Liver (tissue), 9 donors: ENCODE measurements around the gene ITGA8. TPM values are rescaled to one million over a fixed set of nuclear protein-coding genes. Genes with fewer than 3 reads are reported as not detected.

Experiments
- DNase-seq: peaks from one replicate; pipeline ENCODE4 v3.0.0-alpha.2; 2017; ENCODE audit warnings: low spot score
- H3K27ac ChIP-seq, 2 donors: one replicate each; pipeline ENCODE4 v1.7.0; 2013; ENCODE audit warnings: inconsistent platforms in 2 of 2, low read length in 2 of 2, control low read depth in 1 of 2, low read depth in 1 of 2, mild to moderate bottlenecking in 1 of 2
- H3K27me3 ChIP-seq, 4 donors: one replicate each; pipeline versions ENCODE4 v1.6.1 to v1.7.0; 2013; ENCODE audit warnings: low read length in 3 of 4, inconsistent platforms in 1 of 4, mild to moderate bottlenecking in 1 of 4, moderate library complexity in 1 of 4; ENCODE audit not compliant: control insufficient read depth in 4 of 4, insufficient read depth in 4 of 4
- H3K36me3 ChIP-seq, 4 donors: one replicate each; pipeline versions ENCODE4 v1.6.1 to v1.7.0; 2013; ENCODE audit warnings: low read length in 3 of 4, mild to moderate bottlenecking in 3 of 4, low read depth in 1 of 4, moderate library complexity in 1 of 4; ENCODE audit not compliant: control insufficient read depth in 4 of 4, insufficient read depth in 3 of 4
- H3K4me1 ChIP-seq, 4 donors: one replicate each; pipeline versions ENCODE4 v1.6.1 to v1.7.0; 2013; ENCODE audit warnings: low read length in 3 of 4, mild to moderate bottlenecking in 3 of 4, moderate library complexity in 1 of 4; ENCODE audit not compliant: control insufficient read depth in 4 of 4, insufficient read depth in 4 of 4
- H3K4me3 ChIP-seq, 3 donors: one replicate each; pipeline versions ENCODE4 v1.6.1 to v1.7.0; 2013; ENCODE audit warnings: low read length in 3 of 3, control low read depth in 1 of 3, low read depth in 1 of 3, mild to moderate bottlenecking in 1 of 3
- H3K9ac ChIP-seq, 2 donors: one replicate each; pipeline ENCODE4 v1.7.0; 2013; ENCODE audit warnings: low read length in 2 of 2, mild to moderate bottlenecking in 2 of 2, moderate library complexity in 2 of 2, control low read depth in 1 of 2, low read depth in 1 of 2
- H3K9me3 ChIP-seq, 4 donors: one replicate each; pipeline versions ENCODE4 v1.6.1 to v1.7.0; 2013; ENCODE audit warnings: low read length in 3 of 4; ENCODE audit not compliant: control insufficient read depth in 4 of 4
- EGR1 ChIP-seq, 2 donors: IDR thresholded peaks; 2 replicates each; pipeline ENCODE4 v1.6.1; 2016 to 2018; ENCODE audit warnings: antibody characterized with exemption in 2 of 2, low read depth in 2 of 2
- FOXA2 ChIP-seq: IDR thresholded peaks from 2 replicates; pipeline ENCODE4 v1.6.1; 2016; ENCODE audit warnings: antibody characterized with exemption
- GABPA ChIP-seq, 2 donors: IDR thresholded peaks in 1 of 2; conservative IDR thresholded peaks in 1 of 2; 2 replicates each; pipeline ENCODE4 v1.6.1; 2016; ENCODE audit warnings: antibody characterized with exemption in 2 of 2, mild to moderate bottlenecking in 1 of 2, moderate library complexity in 1 of 2
- HNF4A ChIP-seq, 2 donors: conservative IDR thresholded peaks; 2 replicates each; pipeline ENCODE4 v1.6.1; 2016; ENCODE audit warnings: antibody characterized with exemption in 2 of 2, mild to moderate bottlenecking in 2 of 2
- HNF4G ChIP-seq: IDR thresholded peaks from 2 replicates; pipeline ENCODE4 v1.6.1; 2016; ENCODE audit warnings: antibody characterized with exemption
- JUND ChIP-seq, 2 donors: IDR thresholded peaks; 2 replicates each; pipeline ENCODE4 v1.6.1; 2016; ENCODE audit warnings: antibody characterized with exemption in 2 of 2
- NR2F2 ChIP-seq: IDR thresholded peaks from 2 replicates; pipeline ENCODE4 v1.6.1; 2016; ENCODE audit warnings: antibody characterized with exemption
- RXRA ChIP-seq, 2 donors: IDR thresholded peaks; 2 replicates each; pipeline ENCODE4 v1.6.1; 2017 to 2018; ENCODE audit warnings: antibody characterized with exemption in 2 of 2, mild to moderate bottlenecking in 1 of 2
- SP1 ChIP-seq: IDR thresholded peaks from 2 replicates; pipeline ENCODE4 v1.6.1; 2018; ENCODE audit warnings: antibody characterized with exemption, mild to moderate bottlenecking
- TAF1 ChIP-seq: conservative IDR thresholded peaks from 2 replicates; pipeline ENCODE4 v1.6.1; 2016; ENCODE audit warnings: antibody characterized with exemption, mild to moderate bottlenecking
- YY1 ChIP-seq: IDR thresholded peaks from 2 replicates; pipeline ENCODE4 v1.6.1; 2016; ENCODE audit warnings: antibody characterized with exemption, mild to moderate bottlenecking
- WGBS: extraction: QIAGEN DNeasy Blood & Tissue Kit; methylation state at CpG from one replicate; pipeline ENCODE4 v1.1.7; 2013; 5-methylcytosine and 5-hydroxymethylcytosine counted together
- polyA plus RNA-seq, 2 donors: library from polyadenylated mRNA; stranded (reverse) in 1 of 2; unstranded in 1 of 2; fragments of 200-250 nt in 1 of 2; fragments of >200 nt in 1 of 2; fragmentation: Nextera tagmentation in 1 of 2; extraction: Ambion mirVana in 1 of 2; gene quantifications; one replicate each; pipeline versions ENCODE4 v1.2.1 to v1.2.3, GENCODE V29; 2013 to 2015
- total RNA-seq, 2 donors: library from RNA; depleted of rRNA; stranded (reverse); fragments of >200 nt; gene quantifications; one replicate each; pipeline ENCODE4 v1.2.3, GENCODE V29; 2014
- TF ChIP-seq, protein P1 (sequence below): IDR thresholded peaks from 2 replicates; pipeline ENCODE4 v1.6.1; 2016; ENCODE audit warnings: antibody characterized with exemption
- TF ChIP-seq, protein P2 (sequence below): fragments of 150-350 bp; IDR thresholded peaks from 2 replicates; pipeline ENCODE4 v1.5.1; 2017; ENCODE audit warnings: improper control_type of control experiment, low read depth, low read length; ENCODE audit not compliant: missing input control
- TF ChIP-seq, protein P3 (sequence below): IDR thresholded peaks from 2 replicates; pipeline ENCODE4 v1.6.1; 2016; ENCODE audit warnings: antibody characterized with exemption
- TF ChIP-seq, protein P4 (sequence below): IDR thresholded peaks from 2 replicates; pipeline ENCODE4 v1.6.1; 2016; ENCODE audit warnings: antibody characterized with exemption
- TF ChIP-seq, protein P5 (sequence below): IDR thresholded peaks from 2 replicates; pipeline ENCODE4 v1.6.1; 2016; ENCODE audit warnings: antibody characterized with exemption, mild to moderate bottlenecking
- donor health status: healthy.
- donor health status: healthy.
- donor health status: healthy.
- donor health status: healthy.
- donor health status: healthy.

The ITGA8 gene
- total and polyA plus RNA-seq, 4 donors, result 0.06 to 1.0 (median 0.60) TPM

DNA sequence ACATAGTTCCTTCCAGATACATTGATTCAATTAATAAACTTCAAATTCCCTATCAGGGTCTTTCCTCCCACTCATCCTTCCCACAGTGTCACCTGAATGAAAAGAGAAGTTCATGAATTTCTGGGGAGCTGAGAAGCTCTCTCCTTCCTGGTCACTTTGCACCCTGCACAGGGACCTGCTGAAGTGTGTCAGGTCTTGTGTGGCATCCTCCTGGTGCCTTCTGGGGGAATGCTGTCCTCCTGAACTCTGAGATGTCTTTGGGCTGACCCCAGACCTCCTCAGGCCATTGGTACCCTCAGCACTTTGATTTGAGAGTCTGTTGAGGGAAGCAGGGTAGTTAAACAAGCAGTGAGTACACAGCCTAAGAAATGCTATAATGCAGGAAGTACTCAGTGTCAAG lies 39.5 kb upstream of the ITGA8 start:
- H3K36me3 ChIP-seq, result no peaks in the 10 kb centered on the region
- H3K9me3 ChIP-seq, result no peaks in the 10 kb centered on the region
- DNase-seq, result no peak
- no peak overlapping the region for H3K9ac ChIP-seq
- no peak overlapping the region for H3K4me3 ChIP-seq
- H3K27ac ChIP-seq, result no peak overlapping the region
- TF ChIP-seq YY1, result no peak
- TF ChIP-seq GABPA (IDR thresholded peaks at IDR 0.05 in 1 of 2, conservative IDR thresholded peaks at IDR 0.05 in 1 of 2), result no peak
- no peak for TF ChIP-seq JUND (IDR thresholded peaks at IDR 0.05)
- no peak for TF ChIP-seq FOXA2
- TF ChIP-seq RXRA (IDR thresholded peaks at IDR 0.05), result no peak
- TF ChIP-seq NR2F2, result no peak
- TF ChIP-seq HNF4G, result no peak
- H3K27me3 ChIP-seq, result no peaks in the 10 kb centered on the region
- H3K4me1 ChIP-seq, result no peaks in the 10 kb centered on the region

DNA sequence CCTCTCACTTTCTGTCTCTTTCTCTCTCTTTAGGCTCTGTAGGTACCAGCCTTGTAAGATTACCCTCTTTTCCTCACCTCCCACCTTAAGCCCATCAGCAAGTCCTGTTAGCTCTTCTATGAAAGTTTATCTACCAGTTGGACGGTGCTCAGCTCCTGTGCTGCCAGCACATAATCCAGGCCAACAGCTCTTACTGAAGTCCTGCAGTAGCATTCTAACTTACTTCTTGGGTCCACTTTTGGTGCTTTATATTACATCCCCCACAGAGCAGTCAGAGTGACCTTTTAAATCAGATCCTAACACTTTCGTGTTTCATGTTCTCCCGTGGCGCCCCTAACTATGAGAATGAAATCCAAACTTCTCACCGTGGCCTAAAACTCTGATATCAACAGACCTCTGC lies 38.9 kb upstream of the ITGA8 start:
- 81% methylated on average over 5 of the region's 5 CpGs for WGBS
- H3K4me3 ChIP-seq, result no peak overlapping the region

DNA sequence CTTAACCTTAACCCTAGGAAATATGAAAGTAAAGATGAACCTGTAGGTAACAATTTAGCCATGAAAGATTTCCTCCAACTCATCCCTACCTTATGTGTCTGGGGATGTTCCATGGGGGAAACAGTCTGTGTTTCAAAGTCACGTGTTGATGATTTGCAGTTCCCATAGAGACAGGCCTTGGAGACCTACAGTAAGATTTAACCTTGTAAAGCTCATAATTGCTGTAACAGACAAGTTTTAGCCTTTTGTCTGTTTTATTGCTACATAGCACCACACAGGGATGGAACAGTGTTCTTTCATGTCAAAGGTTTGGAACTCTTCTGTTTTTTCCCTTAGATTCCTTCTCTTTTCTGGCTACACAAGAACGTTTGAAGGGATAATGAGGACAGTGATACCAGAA lies 35.2 kb upstream of the ITGA8 start:
- Histone ChIP-seq H3K36me3 (no peaks in the 10 kb centered on the region), H3K27ac (no peak overlapping the region), H3K9ac (no peak overlapping the region), H3K9me3 (no peaks in the 10 kb centered on the region), H3K4me3 (no peak overlapping the region), H3K27me3 (no peaks in the 10 kb centered on the region), H3K4me1 (no peaks in the 10 kb centered on the region)
- no peak for DNase-seq
- 33% methylated on average over 2 of the region's 2 CpGs for WGBS
- TF ChIP-seq NR2F2 (no peak), GABPA (IDR thresholded peaks at IDR 0.05 in 1 of 2, conservative IDR thresholded peaks at IDR 0.05 in 1 of 2) (no peak), RXRA (IDR thresholded peaks at IDR 0.05) (no peak), SP1 (no peak), TAF1 (no peak), HNF4A (conservative IDR thresholded peaks at IDR 0.05) (no peak), FOXA2 (no peak), EGR1 (IDR thresholded peaks at IDR 0.05; ENCODE audit: low read depth in 2 of 2) (no peak), YY1 (no peak), JUND (IDR thresholded peaks at IDR 0.05) (no peak), HNF4G (no peak)
- TF ChIP-seq, protein P1, sequence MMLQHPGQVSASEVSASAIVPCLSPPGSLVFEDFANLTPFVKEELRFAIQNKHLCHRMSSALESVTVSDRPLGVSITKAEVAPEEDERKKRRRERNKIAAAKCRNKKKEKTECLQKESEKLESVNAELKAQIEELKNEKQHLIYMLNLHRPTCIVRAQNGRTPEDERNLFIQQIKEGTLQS, result no peak
- TF ChIP-seq, protein P2, sequence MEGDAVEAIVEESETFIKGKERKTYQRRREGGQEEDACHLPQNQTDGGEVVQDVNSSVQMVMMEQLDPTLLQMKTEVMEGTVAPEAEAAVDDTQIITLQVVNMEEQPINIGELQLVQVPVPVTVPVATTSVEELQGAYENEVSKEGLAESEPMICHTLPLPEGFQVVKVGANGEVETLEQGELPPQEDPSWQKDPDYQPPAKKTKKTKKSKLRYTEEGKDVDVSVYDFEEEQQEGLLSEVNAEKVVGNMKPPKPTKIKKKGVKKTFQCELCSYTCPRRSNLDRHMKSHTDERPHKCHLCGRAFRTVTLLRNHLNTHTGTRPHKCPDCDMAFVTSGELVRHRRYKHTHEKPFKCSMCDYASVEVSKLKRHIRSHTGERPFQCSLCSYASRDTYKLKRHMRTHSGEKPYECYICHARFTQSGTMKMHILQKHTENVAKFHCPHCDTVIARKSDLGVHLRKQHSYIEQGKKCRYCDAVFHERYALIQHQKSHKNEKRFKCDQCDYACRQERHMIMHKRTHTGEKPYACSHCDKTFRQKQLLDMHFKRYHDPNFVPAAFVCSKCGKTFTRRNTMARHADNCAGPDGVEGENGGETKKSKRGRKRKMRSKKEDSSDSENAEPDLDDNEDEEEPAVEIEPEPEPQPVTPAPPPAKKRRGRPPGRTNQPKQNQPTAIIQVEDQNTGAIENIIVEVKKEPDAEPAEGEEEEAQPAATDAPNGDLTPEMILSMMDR, result no peak
- TF ChIP-seq, protein P3, sequence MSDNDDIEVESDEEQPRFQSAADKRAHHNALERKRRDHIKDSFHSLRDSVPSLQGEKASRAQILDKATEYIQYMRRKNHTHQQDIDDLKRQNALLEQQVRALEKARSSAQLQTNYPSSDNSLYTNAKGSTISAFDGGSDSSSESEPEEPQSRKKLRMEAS, result no peak
- TF ChIP-seq, protein P4, sequence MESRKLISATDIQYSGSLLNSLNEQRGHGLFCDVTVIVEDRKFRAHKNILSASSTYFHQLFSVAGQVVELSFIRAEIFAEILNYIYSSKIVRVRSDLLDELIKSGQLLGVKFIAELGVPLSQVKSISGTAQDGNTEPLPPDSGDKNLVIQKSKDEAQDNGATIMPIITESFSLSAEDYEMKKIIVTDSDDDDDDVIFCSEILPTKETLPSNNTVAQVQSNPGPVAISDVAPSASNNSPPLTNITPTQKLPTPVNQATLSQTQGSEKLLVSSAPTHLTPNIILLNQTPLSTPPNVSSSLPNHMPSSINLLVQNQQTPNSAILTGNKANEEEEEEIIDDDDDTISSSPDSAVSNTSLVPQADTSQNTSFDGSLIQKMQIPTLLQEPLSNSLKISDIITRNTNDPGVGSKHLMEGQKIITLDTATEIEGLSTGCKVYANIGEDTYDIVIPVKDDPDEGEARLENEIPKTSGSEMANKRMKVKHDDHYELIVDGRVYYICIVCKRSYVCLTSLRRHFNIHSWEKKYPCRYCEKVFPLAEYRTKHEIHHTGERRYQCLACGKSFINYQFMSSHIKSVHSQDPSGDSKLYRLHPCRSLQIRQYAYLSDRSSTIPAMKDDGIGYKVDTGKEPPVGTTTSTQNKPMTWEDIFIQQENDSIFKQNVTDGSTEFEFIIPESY, result no peak
- TF ChIP-seq, protein P5, sequence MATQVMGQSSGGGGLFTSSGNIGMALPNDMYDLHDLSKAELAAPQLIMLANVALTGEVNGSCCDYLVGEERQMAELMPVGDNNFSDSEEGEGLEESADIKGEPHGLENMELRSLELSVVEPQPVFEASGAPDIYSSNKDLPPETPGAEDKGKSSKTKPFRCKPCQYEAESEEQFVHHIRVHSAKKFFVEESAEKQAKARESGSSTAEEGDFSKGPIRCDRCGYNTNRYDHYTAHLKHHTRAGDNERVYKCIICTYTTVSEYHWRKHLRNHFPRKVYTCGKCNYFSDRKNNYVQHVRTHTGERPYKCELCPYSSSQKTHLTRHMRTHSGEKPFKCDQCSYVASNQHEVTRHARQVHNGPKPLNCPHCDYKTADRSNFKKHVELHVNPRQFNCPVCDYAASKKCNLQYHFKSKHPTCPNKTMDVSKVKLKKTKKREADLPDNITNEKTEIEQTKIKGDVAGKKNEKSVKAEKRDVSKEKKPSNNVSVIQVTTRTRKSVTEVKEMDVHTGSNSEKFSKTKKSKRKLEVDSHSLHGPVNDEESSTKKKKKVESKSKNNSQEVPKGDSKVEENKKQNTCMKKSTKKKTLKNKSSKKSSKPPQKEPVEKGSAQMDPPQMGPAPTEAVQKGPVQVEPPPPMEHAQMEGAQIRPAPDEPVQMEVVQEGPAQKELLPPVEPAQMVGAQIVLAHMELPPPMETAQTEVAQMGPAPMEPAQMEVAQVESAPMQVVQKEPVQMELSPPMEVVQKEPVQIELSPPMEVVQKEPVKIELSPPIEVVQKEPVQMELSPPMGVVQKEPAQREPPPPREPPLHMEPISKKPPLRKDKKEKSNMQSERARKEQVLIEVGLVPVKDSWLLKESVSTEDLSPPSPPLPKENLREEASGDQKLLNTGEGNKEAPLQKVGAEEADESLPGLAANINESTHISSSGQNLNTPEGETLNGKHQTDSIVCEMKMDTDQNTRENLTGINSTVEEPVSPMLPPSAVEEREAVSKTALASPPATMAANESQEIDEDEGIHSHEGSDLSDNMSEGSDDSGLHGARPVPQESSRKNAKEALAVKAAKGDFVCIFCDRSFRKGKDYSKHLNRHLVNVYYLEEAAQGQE, result no peak

More for the DNA sequence above, 38.9 kb upstream of the ITGA8 start:
- no peaks in the 10 kb centered on the region for H3K27me3 ChIP-seq
- TF ChIP-seq, protein P4, result no peak
- TF ChIP-seq TAF1, result no peak
- TF ChIP-seq, protein P3, result no peak
- H3K9ac ChIP-seq, result no peak overlapping the region
- no peak for DNase-seq
- H3K4me1 ChIP-seq, result no peaks in the 10 kb centered on the region
- no peaks in the 10 kb centered on the region for H3K36me3 ChIP-seq
- no peak overlapping the region for H3K27ac ChIP-seq
- H3K9me3 ChIP-seq, result no peaks in the 10 kb centered on the region
